ENCODE results near the gene AACS.

DNA sequence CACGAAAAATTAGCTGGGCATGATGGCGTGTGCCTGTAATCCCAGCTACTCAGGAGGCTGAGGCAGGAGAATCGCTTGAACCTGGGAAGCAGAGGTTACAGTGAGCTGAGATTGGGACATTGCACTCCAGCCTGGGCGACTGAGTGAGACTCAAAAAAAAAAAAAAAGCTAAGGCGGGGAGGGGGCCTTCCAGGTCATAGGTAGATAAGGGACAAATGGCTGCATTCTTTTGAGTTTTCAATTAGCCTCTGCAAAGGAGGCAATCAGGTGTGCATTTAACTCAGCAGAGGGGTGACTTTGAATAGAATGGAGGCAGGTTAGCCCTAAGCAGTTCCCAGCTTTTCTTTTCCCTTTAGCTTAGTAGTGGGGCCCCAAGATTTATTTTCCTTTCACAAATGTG lies 743 bp upstream of the AACS start:
- TF ChIP-seq ZNF274 (IDR thresholded peaks at IDR 0.05; ENCODE audit: low read depth, low read length) (no peak), YY1 (IDR thresholded peaks at IDR 0.05; ENCODE audit: insufficient read depth, insufficient read length) (no peak)

All from NT2/D1 (cell line).